Fibroblast of the aortic adventitia (primary cell): ENCODE results near the gene OR52L1. TPM values are rescaled to one million over a fixed set of nuclear protein-coding genes. Genes with fewer than 3 reads are reported as not detected.

Experiments used
- DNase-seq: peaks from one replicate; pipeline ENCODE4 v3.0.0-alpha.2; 2010; ENCODE audit warnings: low read depth
- H3K4me3 ChIP-seq: 2 replicates; pipeline ENCODE4 v1.5.1; 2011; ENCODE audit warnings: low read depth, mild to moderate bottlenecking, control low read depth, low read length, moderate library complexity
- small RNA-seq: library from RNA; depleted of rRNA; stranded (forward); fragments of <200 nt; gene quantifications from one replicate; pipeline ENCODE3, GENCODE V24; 2012
- total RNA-seq: library from RNA; depleted of rRNA; stranded (reverse); fragments of >200 nt; gene quantifications from 2 replicates; pipeline ENCODE4 v1.2.3, GENCODE V29; 2012; ENCODE audit warnings: low replicate concordance
- TF ChIP-seq, protein P1 (sequence below): IDR thresholded peaks from 2 replicates; pipeline ENCODE4 v1.5.1; 2011; ENCODE audit warnings: mild to moderate bottlenecking, low read length, control low read depth, inconsistent platforms; ENCODE audit not compliant: insufficient read depth

OR52L1 gene
- total RNA-seq, 1 donor: not detected

DNA sequence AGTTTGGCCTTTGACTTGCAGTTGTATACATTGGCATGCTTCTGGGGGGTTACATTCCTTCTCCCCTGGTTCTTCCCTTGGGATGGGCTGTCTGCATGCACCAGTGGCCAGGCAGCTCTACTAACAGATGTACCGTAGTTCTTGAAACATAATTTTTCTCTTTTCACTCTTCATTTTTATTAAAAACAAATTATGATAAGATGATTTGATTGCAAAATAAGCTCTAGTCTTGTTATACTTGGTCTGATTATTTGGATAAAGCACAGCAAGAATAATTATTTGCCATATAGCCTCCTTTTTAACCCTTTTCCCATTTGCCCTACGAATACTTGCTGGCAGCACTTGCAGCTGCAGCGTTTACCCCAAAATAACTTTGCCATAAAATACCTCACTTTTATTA is 31.2 kb downstream of the OR52L1 start:
- H3K4me3 ChIP-seq: no peak overlapping the region
- TF ChIP-seq, protein P1, sequence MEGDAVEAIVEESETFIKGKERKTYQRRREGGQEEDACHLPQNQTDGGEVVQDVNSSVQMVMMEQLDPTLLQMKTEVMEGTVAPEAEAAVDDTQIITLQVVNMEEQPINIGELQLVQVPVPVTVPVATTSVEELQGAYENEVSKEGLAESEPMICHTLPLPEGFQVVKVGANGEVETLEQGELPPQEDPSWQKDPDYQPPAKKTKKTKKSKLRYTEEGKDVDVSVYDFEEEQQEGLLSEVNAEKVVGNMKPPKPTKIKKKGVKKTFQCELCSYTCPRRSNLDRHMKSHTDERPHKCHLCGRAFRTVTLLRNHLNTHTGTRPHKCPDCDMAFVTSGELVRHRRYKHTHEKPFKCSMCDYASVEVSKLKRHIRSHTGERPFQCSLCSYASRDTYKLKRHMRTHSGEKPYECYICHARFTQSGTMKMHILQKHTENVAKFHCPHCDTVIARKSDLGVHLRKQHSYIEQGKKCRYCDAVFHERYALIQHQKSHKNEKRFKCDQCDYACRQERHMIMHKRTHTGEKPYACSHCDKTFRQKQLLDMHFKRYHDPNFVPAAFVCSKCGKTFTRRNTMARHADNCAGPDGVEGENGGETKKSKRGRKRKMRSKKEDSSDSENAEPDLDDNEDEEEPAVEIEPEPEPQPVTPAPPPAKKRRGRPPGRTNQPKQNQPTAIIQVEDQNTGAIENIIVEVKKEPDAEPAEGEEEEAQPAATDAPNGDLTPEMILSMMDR: no peak
- no peak for DNase-seq

DNA sequence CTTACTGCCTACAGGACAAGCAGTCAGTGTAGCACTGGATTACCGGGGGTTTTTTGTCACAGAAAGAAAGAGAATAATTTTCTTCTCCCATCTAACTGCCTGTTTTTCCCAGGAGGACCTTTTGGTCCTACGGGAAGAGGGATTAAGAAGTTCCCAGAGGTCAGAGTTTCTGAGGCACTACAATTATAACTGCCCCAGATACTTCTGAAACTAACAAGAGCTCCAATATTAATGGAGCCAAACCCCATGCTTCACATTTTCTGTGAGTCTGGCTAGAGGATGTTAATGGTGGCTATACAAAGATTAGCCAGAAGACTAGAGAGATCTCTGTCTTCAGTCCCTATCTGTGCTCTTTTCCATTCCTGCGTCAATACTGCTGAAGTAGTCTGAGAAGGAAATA is 44.8 kb downstream of the OR52L1 start, which contains the start of gene OR56A3:
Gene OR56A3, plus strand, starts transcription at position 301 of the 400 bp plus-strand sequence. CDS start 5,096 bp downstream, outside the sequence.
- no peak for DNase-seq
- TF ChIP-seq, protein P1: no peak
- no peak within 1 kb of the TSS for H3K4me3 ChIP-seq

DNA sequence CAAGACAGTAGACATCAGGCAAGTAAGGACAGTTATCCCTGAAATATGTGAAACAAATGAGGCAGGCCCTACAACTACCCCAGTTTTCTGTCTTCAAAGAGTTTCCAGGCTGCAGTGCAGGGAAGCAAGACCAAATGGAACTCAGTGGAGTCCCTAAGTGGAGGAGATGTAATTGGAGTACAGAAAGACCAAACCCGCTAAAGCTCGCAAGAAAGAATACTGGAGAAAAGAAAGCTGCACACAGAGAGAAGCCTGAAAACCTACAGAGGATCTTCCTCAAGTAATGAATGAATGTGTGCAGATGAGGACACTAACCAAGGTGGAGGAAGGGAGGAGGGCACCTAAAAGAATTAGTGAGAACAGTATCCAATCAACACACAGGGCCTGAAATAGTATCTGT is 46.0 kb downstream of the OR52L1 start:
- H3K4me3 ChIP-seq: no peak overlapping the region
- DNase-seq: no peak
- TF ChIP-seq, protein P1: no peak

DNA sequence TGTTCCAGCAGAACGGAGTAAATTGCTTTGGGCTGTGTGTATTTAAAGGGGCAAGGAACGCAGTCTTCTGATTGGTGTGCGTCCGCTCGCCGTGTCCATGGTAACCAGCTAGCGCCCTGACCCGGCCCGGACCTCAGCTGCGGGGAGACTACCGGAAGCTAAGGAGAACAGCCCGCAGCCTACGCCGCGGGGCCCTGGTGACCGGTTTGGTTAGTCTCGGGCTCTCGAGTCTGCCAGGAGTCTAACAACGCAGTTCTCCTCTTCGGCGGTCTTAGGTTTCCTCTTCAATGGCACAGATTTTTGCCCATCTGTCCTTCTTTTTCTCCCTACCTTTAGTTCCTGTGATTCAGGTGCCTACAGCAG is 48.2 kb downstream of the OR52L1 start:
- DNase-seq: no peak
- no peak overlapping the region for H3K4me3 ChIP-seq
- TF ChIP-seq, protein P1: no peak

DNA sequence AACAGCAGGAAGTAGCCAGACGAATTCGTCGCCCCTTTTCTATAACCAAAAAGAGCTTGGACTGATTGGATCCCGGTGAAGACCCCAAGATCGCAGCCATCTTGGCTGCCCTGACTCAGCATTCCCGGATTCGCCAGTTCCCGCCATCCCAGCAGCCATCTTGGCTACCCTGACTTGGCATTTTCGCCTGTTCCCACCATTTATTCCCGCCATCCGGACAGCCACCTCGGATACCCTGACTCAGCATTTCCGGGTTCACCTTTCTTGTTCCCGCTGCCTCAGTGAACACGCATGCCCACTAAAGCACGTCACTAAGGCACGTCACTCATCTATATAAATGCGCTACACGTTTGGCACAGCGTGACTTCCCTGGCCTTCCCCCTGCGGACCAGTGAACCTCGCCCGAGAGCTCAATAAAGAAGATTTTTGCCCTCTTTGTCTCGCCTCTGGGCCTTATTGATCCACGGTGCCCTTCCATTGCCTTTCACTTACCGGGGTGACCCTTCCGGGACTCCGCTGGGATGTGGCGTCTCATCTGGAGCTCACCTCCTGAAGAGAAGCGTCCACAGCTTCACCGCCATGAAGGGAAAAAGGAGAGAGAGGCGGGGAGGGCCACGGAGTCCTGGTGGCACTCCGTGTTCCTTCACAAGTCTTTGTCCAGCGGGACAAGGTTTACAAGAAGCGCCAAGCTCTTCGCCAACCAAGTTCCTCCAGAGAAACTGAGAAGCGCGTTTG is 48.8 kb downstream of the OR52L1 start:
- DNase-seq: no peak
- TF ChIP-seq, protein P1: no peak
- H3K4me3 ChIP-seq: no peak overlapping the region

Small RNAs within 50 kb of the gene (small RNA-seq; reads per million reads assigned to genes)
- not detected for gene RNA5SP329

Other genes starting within 250 kb of the OR52L1 start
- not detected in 2 replicates for gene OR52N4, start 232.7 kb downstream of the OR52L1 start, total RNA-seq
- gene OR52N5, start 203.6 kb downstream of the OR52L1 start, total RNA-seq: under 0.01 TPM in 1 of 2 replicates, not detected in the other
- not detected in 2 replicates for gene OR52N1, start 195.7 kb downstream of the OR52L1 start, total RNA-seq
- not detected in 2 replicates for gene OR52N2, start 178.1 kb downstream of the OR52L1 start, total RNA-seq
- gene OR52E6, start 145.1 kb downstream of the OR52L1 start, total RNA-seq: not detected in 2 replicates
- gene OR52E8, start 129.3 kb downstream of the OR52L1 start, total RNA-seq: not detected in 2 replicates
- gene OR52E4, start 106.4 kb downstream of the OR52L1 start, total RNA-seq: not detected in 2 replicates
- gene OR52E5, start 93.8 kb downstream of the OR52L1 start, total RNA-seq: not detected in 2 replicates
- gene OR56A3, start 44.7 kb downstream of the OR52L1 start, total RNA-seq: not detected in 2 replicates
- not detected in 2 replicates for gene OR56A5, start 18.5 kb downstream of the OR52L1 start, total RNA-seq
- gene OR56A4, start 20.0 kb upstream of the OR52L1 start, total RNA-seq: not detected in 2 replicates
- under 0.01 TPM in 1 of 2 replicates, not detected in the other for gene OR56A1, start 43.8 kb upstream of the OR52L1 start, total RNA-seq
- 0.57 TPM in 1 of 2 replicates, not detected in the other for gene OR56B4, start 120.7 kb upstream of the OR52L1 start, total RNA-seq
- gene OR52B2, start 183.3 kb upstream of the OR52L1 start, total RNA-seq: not detected in 2 replicates
- not detected in 2 replicates for gene OR52W1, start 212.2 kb upstream of the OR52L1 start, total RNA-seq
- not detected in 2 replicates for gene C11orf42, start 218.6 kb upstream of the OR52L1 start, total RNA-seq
- gene FHIP1B, start 247.7 kb upstream of the OR52L1 start, total RNA-seq: 6.4 and 15.6 TPM in 2 replicates